Activated CD4-positive, alpha-beta T cell treated with anti-CD3 and anti-CD28 coated beads, Interleukin-2, amount 50 U/mL, for 24 hours (primary cell): ENCODE results near the gene CD68.

ENCODE experiments used
- DNase-seq, 2 donors: peaks; one replicate each; pipeline ENCODE4 v3.0.0-alpha.2; 2020; ENCODE audit warnings: low read depth in 1 of 2, low spot score in 1 of 2

The CD68 gene, protein sequence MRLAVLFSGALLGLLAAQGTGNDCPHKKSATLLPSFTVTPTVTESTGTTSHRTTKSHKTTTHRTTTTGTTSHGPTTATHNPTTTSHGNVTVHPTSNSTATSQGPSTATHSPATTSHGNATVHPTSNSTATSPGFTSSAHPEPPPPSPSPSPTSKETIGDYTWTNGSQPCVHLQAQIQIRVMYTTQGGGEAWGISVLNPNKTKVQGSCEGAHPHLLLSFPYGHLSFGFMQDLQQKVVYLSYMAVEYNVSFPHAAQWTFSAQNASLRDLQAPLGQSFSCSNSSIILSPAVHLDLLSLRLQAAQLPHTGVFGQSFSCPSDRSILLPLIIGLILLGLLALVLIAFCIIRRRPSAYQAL

DNA sequence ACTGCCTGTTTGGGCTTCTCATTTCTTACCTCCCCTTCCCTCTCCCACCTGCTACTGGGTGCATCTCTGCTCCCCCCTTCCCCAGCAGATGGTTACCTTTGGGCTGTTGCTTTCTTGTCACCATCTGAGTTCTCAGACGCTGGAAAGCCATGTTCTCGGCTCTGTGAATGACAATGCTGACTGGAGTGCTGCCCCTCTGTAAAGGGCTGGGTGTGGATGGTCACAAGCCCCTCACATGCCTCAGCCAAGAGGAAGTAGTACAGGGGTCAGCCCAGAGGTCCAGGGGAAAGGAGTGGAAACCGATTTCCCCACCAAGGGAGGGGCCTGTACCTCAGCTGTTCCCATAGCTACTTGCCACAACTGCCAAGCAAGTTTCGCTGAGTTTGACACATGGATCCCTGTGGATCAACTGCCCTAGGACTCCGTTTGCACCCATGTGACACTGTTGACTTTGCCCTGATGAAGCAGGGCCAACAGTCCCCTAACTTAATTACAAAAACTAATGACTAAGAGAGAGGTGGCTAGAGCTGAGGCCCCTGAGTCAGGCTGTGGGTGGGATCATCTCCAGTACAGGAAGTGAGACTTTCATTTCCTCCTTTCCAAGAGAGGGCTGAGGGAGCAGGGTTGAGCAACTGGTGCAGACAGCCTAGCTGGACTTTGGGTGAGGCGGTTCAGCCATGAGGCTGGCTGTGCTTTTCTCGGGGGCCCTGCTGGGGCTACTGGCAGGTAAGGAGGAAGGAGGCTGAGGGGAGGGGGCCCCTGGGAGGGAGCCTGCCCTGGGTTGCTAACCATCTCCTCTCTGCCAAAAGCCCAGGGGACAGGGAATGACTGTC is at the start of gene CD68:
Gene CD68 (plus strand): TSS at position 638 of the 833 bp plus-strand sequence. CDS start 40 bp downstream, at position 678.
- peak; percentile 53 to 75 for DNase-seq

DNA sequence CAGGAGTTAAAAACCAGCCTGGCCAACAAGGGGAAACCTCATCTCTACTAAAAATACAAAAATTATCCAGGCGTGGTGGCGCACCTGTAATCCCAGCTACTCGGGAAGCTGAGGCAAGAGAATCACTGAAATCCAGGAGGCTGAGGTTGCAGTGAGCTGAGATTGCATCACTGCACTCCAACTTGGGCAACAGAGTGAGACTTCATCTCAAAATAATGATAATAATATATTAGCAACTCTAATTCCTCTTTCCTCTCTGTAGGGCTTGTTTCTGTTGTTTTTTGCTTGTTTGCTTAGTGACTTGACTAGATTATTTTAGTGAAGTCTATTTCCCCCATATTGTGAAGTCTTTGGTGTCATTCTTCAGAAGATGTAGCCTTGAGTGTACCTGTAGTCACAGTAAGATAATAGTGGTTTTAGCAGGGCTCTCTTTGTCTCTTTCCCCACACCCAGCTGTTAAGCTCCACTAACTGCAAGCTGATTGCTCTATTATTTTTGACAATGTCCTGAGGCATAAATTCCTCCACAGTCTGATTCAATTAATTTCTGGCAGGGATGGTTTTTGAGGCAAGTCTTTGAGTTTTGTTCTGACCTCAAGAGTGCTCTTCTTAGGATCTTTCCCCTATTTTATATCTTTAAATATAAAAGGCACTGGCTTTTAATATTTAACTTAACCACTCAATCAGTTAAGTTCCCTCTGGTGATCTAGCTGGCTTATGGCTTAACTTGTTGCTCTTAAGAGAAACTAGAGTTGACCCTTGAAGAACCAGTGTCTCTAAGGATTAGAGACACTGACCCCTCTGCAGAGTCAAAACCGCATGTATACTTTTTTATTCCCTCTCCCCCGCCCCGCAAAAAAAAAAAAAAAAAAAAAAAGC is 49.2 kb upstream of the CD68 start:
- DNase-seq = no peak

DNA sequence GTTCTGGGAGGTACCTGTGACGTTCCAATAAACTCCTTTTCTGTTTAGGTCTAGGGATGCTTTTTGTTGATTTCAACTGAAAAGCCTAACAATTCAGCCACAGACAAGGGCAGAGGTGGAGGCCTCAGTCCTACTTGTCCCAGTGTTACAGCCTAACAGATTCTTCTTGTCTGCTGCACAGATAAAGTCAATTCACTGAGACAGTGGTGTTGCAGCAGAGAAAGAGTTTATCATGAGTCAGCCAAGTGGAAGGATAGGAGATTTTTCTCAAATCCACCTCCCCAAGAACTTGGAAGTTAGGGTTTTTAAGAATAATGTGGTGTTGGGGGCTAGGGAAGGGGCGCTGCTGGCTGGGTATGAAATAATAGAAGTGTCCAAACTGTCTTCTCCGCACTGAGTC is 41.4 kb upstream of the CD68 start:
- DNase-seq = no peak

DNA sequence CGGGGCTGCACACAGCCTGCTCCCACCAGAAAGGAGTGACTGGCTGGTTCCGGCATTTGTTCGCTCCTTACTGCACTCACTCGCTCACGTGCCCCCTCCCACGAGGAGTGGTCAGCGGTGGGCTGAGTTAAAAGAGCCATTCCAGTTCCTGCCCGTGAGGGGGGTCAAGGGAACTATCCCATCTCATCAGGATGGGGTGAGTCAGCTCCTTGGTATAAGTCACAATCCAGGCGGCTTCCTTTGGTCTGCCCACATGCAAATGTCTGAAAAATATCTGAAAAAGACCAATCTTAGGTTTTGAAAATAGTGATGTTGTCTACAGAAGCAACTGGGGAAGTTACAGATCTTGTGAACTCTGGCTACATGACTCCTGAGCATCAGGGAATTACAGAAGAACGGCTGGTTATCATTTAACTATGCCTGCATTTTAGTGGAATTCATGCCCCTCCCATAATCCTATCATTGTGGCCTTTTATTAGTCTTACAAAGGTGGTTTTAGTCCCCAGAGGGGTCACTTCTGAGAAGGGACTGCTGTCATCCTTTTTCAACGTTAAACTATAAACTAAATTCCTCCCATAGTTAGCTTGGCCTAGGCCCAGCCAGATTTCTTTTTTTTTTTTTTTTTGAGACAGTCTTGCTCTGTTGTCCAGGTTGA is 40.4 kb upstream of the CD68 start:
- DNase-seq = no peak

DNA sequence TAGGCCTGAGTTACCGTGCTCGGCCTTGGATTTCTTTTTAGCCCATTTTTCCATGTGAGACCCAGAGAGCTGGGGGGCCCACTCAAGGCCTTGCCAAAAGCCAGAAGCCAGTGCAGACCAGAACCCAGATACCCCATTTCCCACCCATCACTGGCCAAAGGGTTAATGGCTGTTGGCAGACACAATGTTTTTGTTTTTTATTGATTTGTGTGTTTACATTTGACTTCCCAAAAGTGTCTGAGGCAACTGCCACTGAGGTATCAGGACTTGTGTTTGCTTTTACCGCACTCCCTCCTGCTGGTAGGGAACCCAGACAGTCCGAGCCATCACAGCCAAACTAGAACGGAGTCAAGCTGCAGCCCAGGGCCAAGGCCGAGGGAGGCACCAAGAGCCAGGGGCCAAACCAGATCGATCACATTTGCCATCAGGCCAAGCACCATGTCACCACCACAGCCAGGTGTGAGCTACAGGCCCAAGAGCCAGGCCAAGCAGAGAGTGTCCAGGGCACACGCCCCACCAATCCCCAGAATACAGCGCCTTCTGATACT is 38.3 kb upstream of the CD68 start:
- DNase-seq = no peak

DNA sequence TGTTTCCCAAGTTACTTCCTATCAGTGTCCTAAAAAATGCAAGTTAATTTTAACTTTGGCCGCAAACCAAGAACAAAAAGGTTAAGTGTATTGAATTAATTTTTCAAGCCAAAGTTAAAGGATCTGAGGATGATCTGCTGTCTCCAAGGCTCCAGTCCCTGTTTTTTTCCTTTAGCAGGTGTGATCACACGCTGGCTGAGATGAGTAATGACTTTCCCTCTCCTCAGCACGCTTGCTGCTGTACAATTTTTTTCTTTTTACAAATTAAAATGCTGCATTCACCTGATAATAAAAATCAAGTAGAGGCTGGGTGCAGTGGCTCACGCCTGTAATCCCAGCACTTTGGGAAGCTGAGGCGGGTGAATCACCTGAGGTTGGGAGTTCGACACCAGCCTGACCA is 34.5 kb upstream of the CD68 start:
- DNase-seq = no peak

DNA sequence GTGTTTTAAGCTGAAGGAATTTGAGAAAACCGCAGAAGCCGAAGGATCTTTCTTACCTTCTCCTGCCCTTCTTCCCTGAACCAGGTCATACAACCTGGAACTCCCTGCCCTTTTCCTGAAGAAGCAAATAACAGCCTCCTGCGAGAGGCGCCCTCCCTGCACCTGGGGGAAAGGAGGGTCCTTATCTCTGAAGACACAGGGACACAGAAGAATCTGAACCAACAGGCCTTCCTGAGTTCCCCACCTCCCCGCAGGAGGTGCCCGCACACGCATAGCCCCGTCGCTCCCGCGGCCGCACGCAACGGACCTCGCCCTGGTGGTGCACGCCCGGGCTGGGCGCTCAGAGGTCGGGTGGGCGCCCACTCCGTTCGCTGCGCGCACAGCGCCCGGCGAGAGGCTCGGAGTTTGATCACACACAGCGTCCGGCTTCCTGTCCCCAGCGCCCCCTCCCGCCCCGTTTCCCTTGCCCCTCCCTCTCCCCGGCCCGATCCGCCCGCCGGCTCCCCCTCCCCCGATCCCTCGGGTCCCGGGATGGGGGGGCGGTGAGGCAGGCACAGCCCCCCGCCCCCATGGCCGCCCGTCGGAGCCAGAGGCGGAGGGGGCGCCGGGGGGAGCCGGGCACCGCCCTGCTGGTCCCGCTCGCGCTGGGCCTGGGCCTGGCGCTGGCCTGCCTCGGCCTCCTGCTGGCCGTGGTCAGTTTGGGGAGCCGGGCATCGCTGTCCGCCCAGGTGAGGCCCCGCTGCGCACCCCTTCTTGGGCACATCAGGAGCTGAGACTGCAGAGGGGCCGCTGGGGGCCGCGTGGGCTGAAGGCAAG is 30.6 kb upstream of the CD68 start, which contains the start of gene TNFSF12:
Gene TNFSF12 (plus strand): TSS at position 474 of the 816 bp plus-strand sequence. CDS start 96 bp downstream, at position 570.
- DNase-seq = no peak

DNA sequence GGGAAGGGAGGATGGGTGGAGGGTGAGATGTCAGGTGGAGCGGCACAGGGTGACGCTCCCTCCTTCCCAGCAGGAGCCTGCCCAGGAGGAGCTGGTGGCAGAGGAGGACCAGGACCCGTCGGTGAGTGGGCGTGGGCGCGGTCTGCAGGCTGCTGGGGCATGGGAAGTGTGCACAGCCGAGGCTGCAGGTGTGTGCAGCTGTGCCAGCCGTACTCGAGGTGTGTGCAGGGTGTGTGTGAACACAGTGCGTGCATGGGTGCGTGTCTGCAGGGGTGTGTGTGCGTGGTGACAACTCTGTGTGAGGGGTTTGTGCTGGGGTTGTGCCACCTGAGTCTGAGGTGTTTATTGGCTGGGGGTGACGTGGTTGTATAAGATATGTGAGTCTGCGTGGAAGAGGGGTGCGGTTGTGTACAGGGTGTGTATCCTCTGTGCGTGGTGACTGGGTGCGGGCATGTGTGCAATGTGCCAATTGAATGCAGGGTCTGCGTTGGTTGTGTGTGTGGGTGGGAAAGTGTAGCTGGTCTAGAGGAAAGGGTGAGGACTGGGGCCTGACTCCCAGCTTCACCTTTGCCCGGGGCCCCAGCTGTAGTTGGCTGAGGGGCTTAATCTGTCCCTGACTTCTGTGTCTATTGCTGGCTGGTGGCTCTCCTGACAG is 29.9 kb upstream of the CD68 start:
- DNase-seq = no peak

DNA sequence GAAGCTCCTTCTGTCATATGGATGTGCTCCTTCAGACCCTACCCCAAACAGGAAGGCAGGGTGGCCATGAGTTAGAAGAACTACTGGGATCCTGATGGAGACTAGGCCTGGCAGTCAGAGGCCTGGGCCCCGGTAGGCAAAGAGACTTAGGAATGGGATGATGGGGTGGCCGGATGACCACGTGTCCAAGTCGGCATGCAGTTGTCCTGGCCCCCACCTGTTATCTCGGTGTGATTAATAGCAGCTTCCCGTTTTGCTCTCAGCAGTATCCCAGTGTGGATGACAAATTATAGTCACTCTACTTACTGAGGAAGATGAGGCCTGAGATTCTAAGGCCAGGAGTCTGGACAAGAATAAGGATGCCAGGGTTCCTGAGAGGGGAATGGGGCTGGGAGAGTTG is 29.1 kb upstream of the CD68 start:
- no peak for DNase-seq

DNA sequence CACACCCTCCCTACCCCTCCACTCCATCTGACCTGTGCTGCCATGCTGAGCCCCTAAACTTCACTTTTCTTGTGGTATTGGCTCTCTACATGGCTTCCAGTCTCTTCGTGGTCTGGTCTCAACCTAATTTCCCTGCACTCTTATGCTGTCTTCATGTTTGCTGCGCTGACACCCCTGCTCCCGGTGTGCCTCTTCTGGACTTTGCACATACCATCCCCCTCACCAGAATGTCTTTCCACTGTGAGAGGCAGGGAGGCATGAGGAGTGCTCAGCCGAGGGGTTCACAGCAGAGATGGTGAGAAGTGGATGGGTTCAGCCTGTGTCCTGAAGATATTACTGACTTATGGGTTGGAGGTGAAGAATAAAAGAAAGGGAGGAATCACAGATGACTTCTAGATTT is 28.0 kb upstream of the CD68 start:
- no peak for DNase-seq

DNA sequence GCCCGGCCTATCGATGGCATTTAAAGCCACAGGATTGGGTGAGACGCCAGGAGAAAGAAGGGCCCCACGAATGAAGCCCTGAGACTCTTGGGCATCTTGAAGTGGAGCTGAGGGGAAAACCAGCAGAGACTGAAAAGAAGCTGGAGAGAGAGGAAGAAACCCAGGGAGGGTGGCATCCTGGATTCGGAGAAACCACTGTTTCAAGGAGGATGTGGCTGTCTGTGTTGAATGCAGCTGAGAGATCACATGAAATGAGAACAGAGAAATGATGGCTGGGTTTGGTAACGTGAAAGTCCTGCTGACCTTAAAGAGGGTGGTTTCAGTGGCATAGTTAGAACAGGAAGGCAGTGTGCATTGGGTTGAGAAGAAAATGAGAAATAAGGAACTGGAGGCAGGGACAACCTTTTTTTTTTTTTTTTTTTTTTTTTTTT is 26.8 kb upstream of the CD68 start:
- no peak for DNase-seq

DNA sequence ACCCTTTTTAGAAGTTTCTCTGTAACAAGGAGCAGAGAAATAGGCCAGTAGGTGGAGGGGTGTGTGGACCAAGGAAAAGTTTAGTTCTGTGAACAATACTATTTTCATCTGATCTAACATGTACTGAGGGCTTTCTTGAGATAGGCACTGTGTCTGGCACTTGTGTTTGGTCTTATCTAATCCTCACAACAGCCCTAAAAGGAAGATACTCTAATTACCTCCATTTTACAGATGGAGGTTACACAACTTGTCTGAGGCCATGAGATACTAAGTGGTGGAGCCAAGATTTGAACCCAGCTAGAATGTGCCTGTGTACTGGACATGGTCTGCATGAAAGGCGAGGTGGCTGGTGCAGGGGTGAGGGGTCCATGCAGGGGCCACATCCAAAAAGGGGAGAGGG is 26.1 kb upstream of the CD68 start:
- no peak for DNase-seq

DNA sequence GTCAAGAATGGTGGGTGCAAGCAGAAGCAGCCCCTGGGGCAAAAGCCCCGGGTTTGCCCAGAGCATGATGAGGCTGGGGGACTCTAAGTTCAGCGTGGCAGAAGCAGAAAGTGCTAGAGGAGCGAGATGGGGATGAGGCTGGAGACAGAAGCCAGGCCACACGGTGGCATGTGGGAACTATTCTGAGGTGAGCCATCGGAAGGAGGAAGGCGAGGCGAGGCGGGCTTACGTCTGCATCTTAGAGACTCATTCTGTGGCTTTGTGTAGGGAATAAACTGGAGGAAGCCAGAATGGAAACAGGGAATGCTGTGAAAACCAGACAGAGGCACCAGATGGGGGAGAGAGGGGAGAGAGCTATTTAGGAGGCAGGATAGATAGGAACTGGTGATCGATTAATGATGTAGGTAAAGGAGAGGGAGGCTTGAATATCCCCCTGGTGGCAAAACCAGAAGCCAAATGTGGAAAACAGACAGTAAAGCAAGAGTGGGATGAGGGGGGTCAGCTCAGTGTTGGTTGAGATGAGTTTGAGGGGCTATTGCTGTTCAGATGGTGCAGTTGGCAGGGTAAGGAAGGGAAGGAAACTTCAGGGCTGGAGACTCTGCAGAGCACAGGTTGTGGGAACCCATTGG is 24.0 kb upstream of the CD68 start:
- no peak for DNase-seq

DNA sequence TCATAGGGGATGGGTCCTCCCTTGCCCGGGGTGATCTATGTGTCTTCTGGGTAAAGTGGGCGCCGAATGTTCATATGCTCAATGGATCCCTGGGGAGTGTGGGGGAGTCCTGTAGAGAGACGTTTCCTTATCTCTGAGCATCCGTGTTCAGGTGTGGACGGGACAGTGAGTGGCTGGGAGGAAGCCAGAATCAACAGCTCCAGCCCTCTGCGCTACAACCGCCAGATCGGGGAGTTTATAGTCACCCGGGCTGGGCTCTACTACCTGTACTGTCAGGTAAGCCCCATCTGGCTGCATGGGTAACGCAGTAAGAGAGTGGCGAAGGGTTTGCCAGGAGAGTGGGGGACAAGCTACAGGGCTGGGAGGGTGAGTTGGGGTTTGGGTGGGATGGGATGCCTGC is 22.8 kb upstream of the CD68 start:
- DNase-seq = no peak

DNA sequence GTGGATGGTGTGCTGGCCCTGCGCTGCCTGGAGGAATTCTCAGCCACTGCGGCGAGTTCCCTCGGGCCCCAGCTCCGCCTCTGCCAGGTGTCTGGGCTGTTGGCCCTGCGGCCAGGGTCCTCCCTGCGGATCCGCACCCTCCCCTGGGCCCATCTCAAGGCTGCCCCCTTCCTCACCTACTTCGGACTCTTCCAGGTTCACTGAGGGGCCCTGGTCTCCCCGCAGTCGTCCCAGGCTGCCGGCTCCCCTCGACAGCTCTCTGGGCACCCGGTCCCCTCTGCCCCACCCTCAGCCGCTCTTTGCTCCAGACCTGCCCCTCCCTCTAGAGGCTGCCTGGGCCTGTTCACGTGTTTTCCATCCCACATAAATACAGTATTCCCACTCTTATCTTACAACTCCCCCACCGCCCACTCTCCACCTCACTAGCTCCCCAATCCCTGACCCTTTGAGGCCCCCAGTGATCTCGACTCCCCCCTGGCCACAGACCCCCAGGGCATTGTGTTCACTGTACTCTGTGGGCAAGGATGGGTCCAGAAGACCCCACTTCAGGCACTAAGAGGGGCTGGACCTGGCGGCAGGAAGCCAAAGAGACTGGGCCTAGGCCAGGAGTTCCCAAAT is 22.2 kb upstream of the CD68 start:
- DNase-seq = no peak

DNA sequence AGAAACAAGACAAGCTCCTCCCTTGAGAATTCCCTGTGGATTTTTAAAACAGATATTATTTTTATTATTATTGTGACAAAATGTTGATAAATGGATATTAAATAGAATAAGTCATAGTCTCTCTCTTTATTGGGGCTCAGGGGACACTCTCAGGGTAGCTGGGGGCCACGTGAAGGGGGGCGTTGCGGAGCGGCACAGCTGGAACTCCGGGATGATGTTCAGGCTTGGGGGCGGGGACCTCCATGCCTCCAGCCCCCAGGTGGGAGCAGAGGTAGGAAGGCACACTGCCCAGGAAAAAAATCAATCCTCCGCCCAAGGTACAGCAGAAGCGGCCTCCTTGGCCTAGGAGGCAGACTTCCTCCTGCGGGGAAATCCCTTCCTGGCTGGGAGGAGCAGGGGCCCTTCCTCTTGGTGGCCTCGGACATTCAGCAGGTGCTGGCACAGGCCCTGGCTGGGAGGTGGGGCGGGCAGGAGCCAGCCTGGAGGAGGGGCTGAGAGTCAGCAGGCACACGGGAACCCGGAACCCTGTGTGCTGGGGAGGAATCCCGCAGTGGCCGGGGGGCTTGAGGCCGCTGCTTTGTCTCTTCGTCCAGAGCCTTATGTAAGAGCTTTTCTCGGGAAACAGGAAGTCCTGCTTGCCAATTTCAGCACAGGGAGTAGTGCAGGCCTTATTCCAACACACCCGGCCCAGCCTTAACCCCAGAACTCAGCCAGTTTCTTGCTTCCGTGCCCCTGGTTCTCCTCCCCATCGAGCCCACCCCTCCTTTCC is 21.5 kb upstream of the CD68 start:
- no peak for DNase-seq

DNA sequence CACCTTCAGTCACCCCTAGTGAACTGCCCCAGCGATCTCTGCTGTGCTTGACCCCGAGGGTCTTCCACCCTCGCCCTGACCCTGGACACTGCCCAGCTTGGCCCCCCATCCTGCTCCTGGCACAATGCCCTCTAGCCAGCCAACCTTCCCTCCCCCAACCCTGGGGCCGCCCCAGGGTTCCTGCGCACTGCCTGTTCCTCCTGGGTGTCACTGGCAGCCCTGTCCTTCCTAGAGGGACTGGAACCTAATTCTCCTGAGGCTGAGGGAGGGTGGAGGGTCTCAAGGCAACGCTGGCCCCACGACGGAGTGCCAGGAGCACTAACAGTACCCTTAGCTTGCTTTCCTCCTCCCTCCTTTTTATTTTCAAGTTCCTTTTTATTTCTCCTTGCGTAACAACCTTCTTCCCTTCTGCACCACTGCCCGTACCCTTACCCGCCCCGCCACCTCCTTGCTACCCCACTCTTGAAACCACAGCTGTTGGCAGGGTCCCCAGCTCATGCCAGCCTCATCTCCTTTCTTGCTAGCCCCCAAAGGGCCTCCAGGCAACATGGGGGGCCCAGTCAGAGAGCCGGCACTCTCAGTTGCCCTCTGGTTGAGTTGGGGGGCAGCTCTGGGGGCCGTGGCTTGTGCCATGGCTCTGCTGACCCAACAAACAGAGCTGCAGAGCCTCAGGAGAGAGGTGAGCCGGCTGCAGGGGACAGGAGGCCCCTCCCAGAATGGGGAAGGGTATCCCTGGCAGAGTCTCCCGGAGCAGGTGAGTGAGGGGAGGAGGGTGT is 20.7 kb upstream of the CD68 start, which contains the start of gene TNFSF13:
Gene TNFSF13 (plus strand): TSS at position 207 of the 776 bp plus-strand sequence. CDS start 290 bp downstream, at position 497.
- no peak for DNase-seq
